Measurements from ENCODE around the gene DCAF5. TPM values are rescaled to one million over a fixed set of nuclear protein-coding genes. Genes with fewer than 3 reads are reported as not detected.

Gene DCAF5
- total RNA-seq, 1 donor from 2014 or later: 92.5 TPM

GRCh38 chr14:69091695-69092094 is 61.2 kb downstream of the DCAF5 start:
- no peak for TF ChIP-seq CTCF (IDR thresholded peaks at IDR 0.05; ENCODE audit: unreplicated experiment)
- peaks cover 14% of the 10 kb centered on the region for H3K36me3 Mint-ChIP-seq (ENCODE audit: insufficient read depth)
- no peaks in the 10 kb centered on the region for H3K27me3 Mint-ChIP-seq
- peaks cover 39% of the 10 kb centered on the region for H3K4me1 Mint-ChIP-seq (ENCODE audit: low read depth)
- DNase-seq (ENCODE audit: low spot score, unreplicated experiment): no peak
- no peaks in the 10 kb centered on the region for H3K9me3 Mint-ChIP-seq (ENCODE audit: low read depth)
- peak overlapping the region; percentile 57 for H3K27ac Mint-ChIP-seq
- no peak overlapping the region for H3K4me3 Mint-ChIP-seq (ENCODE audit: low read depth)

DNA sequence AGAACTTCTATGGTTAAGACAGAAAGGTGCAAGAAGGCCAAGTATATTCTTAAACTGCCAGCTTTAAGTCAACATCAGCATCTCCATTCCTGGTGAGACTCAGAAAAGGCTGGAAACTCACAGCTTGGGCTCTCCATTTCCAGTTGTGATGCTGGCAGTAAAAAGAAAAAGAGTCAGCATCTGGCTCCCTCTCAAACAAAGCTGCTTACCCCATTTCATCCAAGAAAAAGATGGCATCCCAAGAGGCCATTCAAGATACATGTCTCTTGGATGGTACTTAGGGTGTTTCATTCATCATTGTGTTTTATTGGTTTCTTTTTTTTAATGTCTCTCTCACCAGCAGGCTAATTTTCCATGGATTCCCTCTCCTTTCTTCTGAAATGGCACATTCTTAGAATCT is 61.9 kb downstream of the DCAF5 start:
- no peak for TF ChIP-seq CTCF (IDR thresholded peaks at IDR 0.05; ENCODE audit: unreplicated experiment)

DNA sequence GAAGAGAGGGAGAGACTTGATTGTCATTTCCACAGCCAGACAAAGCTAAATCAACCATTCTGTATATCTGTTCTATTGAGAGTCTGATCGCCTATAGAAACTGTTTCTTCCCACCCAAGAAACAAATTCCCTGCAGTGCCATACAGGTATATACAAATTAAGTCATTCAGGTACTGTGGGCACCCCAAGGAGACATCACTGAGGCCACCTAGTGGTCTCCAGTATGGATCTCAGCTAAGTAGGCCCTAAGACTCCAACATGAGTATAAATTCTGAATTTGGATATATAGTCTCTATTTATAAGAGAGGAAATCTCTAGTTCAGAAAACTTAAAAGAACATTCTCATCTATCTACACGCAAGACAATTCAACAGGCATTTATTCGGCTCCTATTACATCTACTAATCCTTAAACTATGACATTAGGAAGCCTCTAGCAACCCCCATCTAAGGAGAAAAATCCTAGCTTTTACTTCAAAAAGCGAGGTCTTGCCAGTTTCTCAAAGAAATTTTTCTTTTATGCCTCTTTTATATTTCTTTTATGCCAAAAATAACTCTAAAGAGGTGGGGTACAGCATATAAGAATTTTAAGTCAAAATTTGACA is 62.6 kb downstream of the DCAF5 start:
- H3K4me3 Mint-ChIP-seq (ENCODE audit: low read depth): no peak overlapping the region
- H3K9me3 Mint-ChIP-seq (ENCODE audit: low read depth): no peaks in the 10 kb centered on the region
- no peak overlapping the region for H3K27ac Mint-ChIP-seq
- no peak for DNase-seq (ENCODE audit: low spot score, unreplicated experiment)
- TF ChIP-seq CTCF (IDR thresholded peaks at IDR 0.05; ENCODE audit: unreplicated experiment): peak; percentile 77
- peaks cover 19% of the 10 kb centered on the region for H3K36me3 Mint-ChIP-seq (ENCODE audit: insufficient read depth)
- peaks cover 28% of the 10 kb centered on the region for H3K4me1 Mint-ChIP-seq (ENCODE audit: low read depth)
- no peaks in the 10 kb centered on the region for H3K27me3 Mint-ChIP-seq

More for the DNA sequence above, 61.9 kb downstream of the DCAF5 start:
- H3K9me3 Mint-ChIP-seq (ENCODE audit: low read depth): no peaks in the 10 kb centered on the region
- H3K27ac Mint-ChIP-seq: no peak overlapping the region
- no peak overlapping the region for H3K4me3 Mint-ChIP-seq (ENCODE audit: low read depth)
- peaks cover 35% of the 10 kb centered on the region for H3K4me1 Mint-ChIP-seq (ENCODE audit: low read depth)
- H3K27me3 Mint-ChIP-seq: no peaks in the 10 kb centered on the region
- no peak for DNase-seq (ENCODE audit: low spot score, unreplicated experiment)
- peaks cover 17% of the 10 kb centered on the region for H3K36me3 Mint-ChIP-seq (ENCODE audit: insufficient read depth)

DNA sequence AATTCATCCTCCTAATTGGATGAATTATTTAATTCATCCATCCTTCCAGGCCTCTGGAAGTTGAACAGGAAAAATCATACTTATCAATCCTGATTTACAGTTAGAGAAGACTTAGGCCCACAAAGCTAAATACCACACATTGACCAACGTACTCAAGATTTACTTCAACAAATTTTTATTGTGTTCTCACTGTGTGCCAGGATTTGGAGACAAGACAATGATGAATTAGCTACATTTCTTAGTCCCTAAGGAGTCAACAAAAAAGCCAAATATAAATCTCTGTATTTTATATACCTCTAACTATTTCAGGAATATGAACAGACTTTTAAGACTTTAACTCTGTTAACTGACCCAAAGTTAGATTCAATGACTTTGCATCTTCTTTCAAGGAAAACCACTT is 63.9 kb downstream of the DCAF5 start:
- Mint-ChIP-seq H3K27me3 (no peaks in the 10 kb centered on the region), H3K4me3 (ENCODE audit: low read depth) (no peak overlapping the region), H3K36me3 (ENCODE audit: insufficient read depth) (peaks cover 27% of the 10 kb centered on the region), H3K27ac (no peak overlapping the region), H3K4me1 (ENCODE audit: low read depth) (peaks cover 17% of the 10 kb centered on the region), H3K9me3 (ENCODE audit: low read depth) (no peaks in the 10 kb centered on the region)
- no peak for DNase-seq (ENCODE audit: low spot score, unreplicated experiment)
- no peak for TF ChIP-seq CTCF (IDR thresholded peaks at IDR 0.05; ENCODE audit: unreplicated experiment)

GRCh38 chr14:69088586-69088985 is 64.3 kb downstream of the DCAF5 start:
- no peak for TF ChIP-seq CTCF (IDR thresholded peaks at IDR 0.05; ENCODE audit: unreplicated experiment)
- no peaks in the 10 kb centered on the region for H3K27me3 Mint-ChIP-seq
- H3K36me3 Mint-ChIP-seq (ENCODE audit: insufficient read depth): peaks cover 28% of the 10 kb centered on the region
- no peaks in the 10 kb centered on the region for H3K9me3 Mint-ChIP-seq (ENCODE audit: low read depth)
- H3K27ac Mint-ChIP-seq: no peak overlapping the region
- H3K4me1 Mint-ChIP-seq (ENCODE audit: low read depth): peaks cover 12% of the 10 kb centered on the region
- DNase-seq (ENCODE audit: low spot score, unreplicated experiment): no peak
- no peak overlapping the region for H3K4me3 Mint-ChIP-seq (ENCODE audit: low read depth)
